BE2C (cell line): ENCODE data around the gene TEPSIN.

Source experiments
- DNase-seq: peaks from one replicate; pipeline ENCODE4 v3.0.0-alpha.2; 2020
- H3K27me3 ChIP-seq: fragments of 250-450 bp; sonication (Bioruptor Pico); 2 replicates; pipeline ENCODE4 v1.5.1; 2020; ENCODE audit warnings: mild to moderate bottlenecking
- H3K36me3 ChIP-seq: fragments of 250-450 bp; sonication (Bioruptor Pico); 2 replicates; pipeline ENCODE4 v1.5.1; 2020; ENCODE audit warnings: mild to moderate bottlenecking
- H3K4me1 ChIP-seq: fragments of 250-450 bp; sonication (Bioruptor Pico); 2 replicates; pipeline ENCODE4 v1.5.1; 2020
- H3K4me3 ChIP-seq: 2 replicates; pipeline ENCODE4 v1.5.1; 2011; ENCODE audit warnings: low read depth, low read length
- H3K9me3 ChIP-seq: fragments of 250-450 bp; sonication (Bioruptor Pico); 2 replicates; pipeline ENCODE4 v1.5.1; 2020
- CTCF ChIP-seq: IDR thresholded peaks from 2 replicates; pipeline ENCODE4 v1.5.1; 2012; ENCODE audit warnings: mild to moderate bottlenecking, low read depth, low read length

The TEPSIN gene

GRCh38 chr17:81187586-81188490, 51.0 kb downstream of the TEPSIN start:
- no peak for DNase-seq
- Histone ChIP-seq H3K9me3 (no peaks in the 10 kb centered on the region), H3K36me3 (peaks cover 4% of the 10 kb centered on the region; the same call in 1 of the 2 replicates), H3K4me3 (no peak overlapping the region), H3K4me1 (no peaks in the 10 kb centered on the region; the same call in 1 of the 2 replicates), H3K27me3 (no peaks in the 10 kb centered on the region)
- TF ChIP-seq CTCF, result no peak

GRCh38 chr17:81187120-81187519, 51.7 kb downstream of the TEPSIN start:
- Histone ChIP-seq H3K27me3 (no peaks in the 10 kb centered on the region), H3K4me1 (no peaks in the 10 kb centered on the region), H3K4me3 (no peak overlapping the region), H3K9me3 (no peaks in the 10 kb centered on the region), H3K36me3 (peaks cover 4% of the 10 kb centered on the region; the same call in 1 of the 2 replicates)
- TF ChIP-seq CTCF, result no peak
- no peak for DNase-seq

- Histone ChIP-seq H3K36me3 (peaks cover 4% of the 10 kb centered on the region; the same call in 1 of the 2 replicates), H3K27me3 (no peaks in the 10 kb centered on the region), H3K9me3 (no peaks in the 10 kb centered on the region), H3K4me3 (no peak overlapping the region), H3K4me1 (no peaks in the 10 kb centered on the region)
- TF ChIP-seq CTCF, result no peak
- DNase-seq, result no peak
These were observed 52.7 kb downstream of the TEPSIN start for GRCh38 chr17:81186203-81186602.

- no peaks in the 10 kb centered on the region for H3K27me3 ChIP-seq
- no peaks in the 10 kb centered on the region for H3K9me3 ChIP-seq
- DNase-seq, result no peak
- TF ChIP-seq CTCF, result no peak
- H3K36me3 ChIP-seq, result no peaks in the 10 kb centered on the region
- no peaks in the 10 kb centered on the region for H3K4me1 ChIP-seq
- H3K4me3 ChIP-seq, result no peak overlapping the region
These were observed 54.3 kb downstream of the TEPSIN start for GRCh38 chr17:81184555-81184954.

- H3K36me3 ChIP-seq, result no peaks in the 10 kb centered on the region
- no peaks in the 10 kb centered on the region for H3K27me3 ChIP-seq
- no peaks in the 10 kb centered on the region for H3K9me3 ChIP-seq
- no peaks in the 10 kb centered on the region for H3K4me1 ChIP-seq
- TF ChIP-seq CTCF, result no peak
- no peak overlapping the region for H3K4me3 ChIP-seq
- DNase-seq, result no peak
These were observed 55.0 kb downstream of the TEPSIN start for GRCh38 chr17:81183807-81184206.

GRCh38 chr17:81183316-81183715, 55.5 kb downstream of the TEPSIN start:
- Histone ChIP-seq H3K27me3 (no peaks in the 10 kb centered on the region), H3K36me3 (no peaks in the 10 kb centered on the region), H3K9me3 (no peaks in the 10 kb centered on the region), H3K4me3 (no peak overlapping the region), H3K4me1 (no peaks in the 10 kb centered on the region)
- DNase-seq, result no peak
- no peak for TF ChIP-seq CTCF
